Measurements from ENCODE around the gene NUP88.

DNA sequence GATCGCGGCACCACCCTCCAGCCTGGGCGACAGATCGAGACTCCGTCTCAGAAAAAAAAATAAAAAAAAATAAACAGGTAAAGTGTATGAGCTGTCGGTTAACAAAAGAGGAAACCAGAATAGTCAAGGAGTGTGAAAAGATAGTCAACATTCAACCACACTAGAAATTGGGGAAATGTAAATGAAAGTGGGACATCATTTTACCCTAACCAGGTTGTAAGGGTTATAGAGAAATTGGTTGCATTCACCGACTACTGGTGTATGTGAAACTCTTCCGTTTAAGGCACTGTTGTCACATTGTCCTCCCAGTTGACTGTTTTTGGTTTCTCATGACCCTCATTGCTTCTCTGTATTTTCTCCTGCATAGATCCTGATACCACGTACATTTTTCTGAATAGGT, 74.5 kb downstream of the NUP88 start:
- TF ChIP-seq POLR2AphosphoS5 (IDR thresholded peaks at IDR 0.05; ENCODE audit: low read depth, low read length) (no peak), POLR2A (IDR thresholded peaks at IDR 0.05; ENCODE audit: low read depth, low read length) (no peak)

Data from GM12892 (cell line).